C4-2B (cell line): ENCODE measurements around the gene SPAAR.

Experiments
- CTCF ChIP-seq: fragments of 450-650 bp; conservative IDR thresholded peaks from 2 replicates; pipeline ENCODE4 v1.5.1; 2017; ENCODE audit warnings: mild to moderate bottlenecking
- ZFX ChIP-seq: fragments of 450-650 bp; IDR thresholded peaks from 2 replicates; pipeline ENCODE4 v1.6.1; 2017

- TF ChIP-seq CTCF = no peak
- TF ChIP-seq ZFX = no peak
These were observed 10.8 kb downstream of the SPAAR start for GRCh38 chr9:35920051-35920620.
